22Rv1 (cell line): ENCODE measurements around the gene AFAP1L2.

Source experiments
- CTCF ChIP-seq: fragments of 450-650 bp; IDR thresholded peaks from 2 replicates; pipeline ENCODE4 v1.5.1; 2017; ENCODE audit warnings: mild to moderate bottlenecking
- ZFX ChIP-seq: fragments of 450-650 bp; IDR thresholded peaks from 2 replicates; pipeline ENCODE4 v1.6.1; 2017; ENCODE audit warnings: antibody characterized with exemption, borderline replicate concordance

GRCh38 chr10:114266521-114266920, 137.8 kb downstream of the AFAP1L2 start:
- no peak for TF ChIP-seq CTCF
- no peak for TF ChIP-seq ZFX
